Common myeloid progenitor, CD34-positive (primary cell): Measurements from ENCODE around the gene KAT7.
"Not testable (repeated sequence)": the region's sequence is repeated elsewhere in the genome, so short reads cannot be mapped to it uniquely, and the experiment has no call there.

ENCODE experiments used
- CTCF ChIA-PET: fragments of 350-600 bp; sonication (Branson Sonifier 250); formaldehyde crosslinking; loops from one replicate; lab custom pipeline; 2021; ENCODE audit warnings: antibody characterized with exemption; lab: Charles Lee
- POLR2A ChIA-PET: fragments of 350-600 bp; sonication (Branson Sonifier 250); formaldehyde crosslinking; loops from one replicate; lab custom pipeline; 2021; ENCODE audit warnings: antibody characterized with exemption; lab: Charles Lee
- DNase-seq, 3 donors: peaks; one replicate each; pipeline versions ENCODE4 v3.0.0 to v3.0.0-alpha.2; 2013
- H3K27ac ChIP-seq, 2 experiments: 1 replicate in 1 of 2; 2 replicates in 1 of 2; pipeline ENCODE4 v1.7.0; 2013; ENCODE audit warnings: inconsistent platforms in 2 of 2, low read length in 2 of 2, mild to moderate bottlenecking in 2 of 2, low read depth in 1 of 2, moderate library complexity in 1 of 2; ENCODE audit not compliant: severe bottlenecking in 2 of 2, insufficient read depth in 1 of 2, poor library complexity in 1 of 2
- H3K27me3 ChIP-seq, 5 experiments: replicated peaks in 2 of 5; 1 replicate in 3 of 5; 2 replicates in 2 of 5; pipeline versions ENCODE4 v1.6.1 to v1.7.0; 2013; ENCODE audit warnings: low read length in 4 of 5, mild to moderate bottlenecking in 2 of 5, moderate library complexity in 2 of 5, inconsistent platforms in 1 of 5; ENCODE audit not compliant: insufficient read depth in 5 of 5, control insufficient read depth in 4 of 5
- H3K36me3 ChIP-seq, 4 experiments: 1 replicate in 2 of 4; 2 replicates in 2 of 4; pipeline versions ENCODE4 v1.6.1 to v1.7.0; 2013; ENCODE audit warnings: low read length in 3 of 4, control low read depth in 1 of 4, mild to moderate bottlenecking in 1 of 4; ENCODE audit not compliant: control insufficient read depth in 4 of 4, insufficient read depth in 4 of 4
- H3K4me1 ChIP-seq, 4 experiments: 1 replicate in 3 of 4; 2 replicates in 1 of 4; pipeline versions ENCODE4 v1.6.1 to v1.7.1; 2013; ENCODE audit warnings: low read length in 3 of 4, mild to moderate bottlenecking in 3 of 4, control low read depth in 1 of 4, inconsistent platforms in 1 of 4, moderate library complexity in 1 of 4; ENCODE audit not compliant: control insufficient read depth in 4 of 4, insufficient read depth in 4 of 4; ENCODE audit errors: control extremely low read depth in 1 of 4
- H3K4me3 ChIP-seq, 7 experiments: 1 replicate in 4 of 7; 2 replicates in 3 of 7; pipeline versions ENCODE4 v1.5.1 to v1.7.0; 2013; ENCODE audit warnings: mild to moderate bottlenecking in 7 of 7, low read length in 6 of 7, moderate library complexity in 6 of 7, inconsistent platforms in 2 of 7, low read depth in 2 of 7, control low read depth in 1 of 7; ENCODE audit not compliant: insufficient read depth in 4 of 7, control insufficient read depth in 1 of 7; ENCODE audit errors: extremely low read depth in 1 of 7
- H3K9me3 ChIP-seq, 5 experiments: 1 replicate in 4 of 5; 2 replicates in 1 of 5; pipeline versions ENCODE4 v1.6.1 to v1.7.1; 2013; ENCODE audit warnings: low read length in 4 of 5, mild to moderate bottlenecking in 2 of 5, inconsistent platforms in 1 of 5, low read depth in 1 of 5, moderate library complexity in 1 of 5; ENCODE audit not compliant: control insufficient read depth in 4 of 5, insufficient read depth in 2 of 5; ENCODE audit errors: control extremely low read depth in 1 of 5
- WGBS: methylation state at CpG from one replicate; pipeline ENCODE4 v1.1.5; 2013; ENCODE audit not compliant: insufficient coverage; 5-methylcytosine and 5-hydroxymethylcytosine counted together

KAT7 gene

DNA sequence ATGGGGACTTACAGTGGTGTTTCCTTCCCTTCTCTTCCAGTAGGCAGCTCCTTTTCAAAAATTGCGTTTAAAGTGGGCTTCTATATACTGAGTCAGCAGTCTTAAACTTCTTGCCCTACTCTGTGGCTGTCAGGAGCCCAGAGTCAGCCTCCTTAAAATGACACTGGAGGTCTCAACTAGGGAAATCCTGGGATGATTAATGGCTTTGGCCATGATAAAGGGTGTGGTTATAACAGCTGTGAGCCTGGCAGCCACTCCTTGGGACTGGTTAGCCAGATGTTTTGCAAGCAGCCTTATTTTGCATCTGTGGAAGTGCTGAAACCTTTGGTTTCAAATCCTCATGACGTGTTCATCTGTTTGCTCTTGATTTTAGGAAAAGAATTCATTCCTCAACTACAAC, 34.3 kb downstream of the KAT7 start:
- H3K36me3 ChIP-seq, result peaks cover 41 to 90% (median 64%) of the 10 kb centered on the region in 4 experiments
- WGBS, result 100% methylated on average over 1 of the region's 2 CpGs

DNA sequence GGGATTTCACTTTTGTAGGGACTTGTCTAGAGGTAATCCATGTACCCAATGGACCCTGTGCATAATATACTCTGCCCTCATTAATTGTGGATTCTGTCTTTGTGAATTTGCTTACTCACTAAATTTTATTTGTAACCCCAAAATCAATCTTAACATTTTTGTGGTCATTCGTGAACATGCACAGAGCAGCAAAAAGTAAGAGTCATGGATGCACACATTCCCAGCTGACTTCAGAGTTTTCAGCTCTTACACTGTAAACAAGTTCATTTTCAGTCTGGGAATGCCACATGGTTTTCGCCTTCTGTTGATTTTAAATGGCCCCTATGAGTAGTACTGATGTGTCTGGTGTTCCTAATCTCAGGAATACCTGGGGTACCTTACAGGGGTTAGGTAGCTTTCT, 35.1 kb downstream of the KAT7 start:
- Histone ChIP-seq H3K27ac (no peak overlapping the region), H3K27me3 (no peaks in the 10 kb centered on the region), H3K9me3 (no peaks in the 10 kb centered on the region), H3K4me3 (no peak overlapping the region), H3K4me1 (peaks cover 0 to 11% (median 2%) of the 10 kb centered on the region in 4 experiments), H3K36me3 (peaks cover 36 to 86% (median 61%) of the 10 kb centered on the region in 4 experiments)
- POLR2A ChIA-PET, result no interaction called here
- no peak for DNase-seq
- CTCF ChIA-PET, result interaction anchor here (1.1 kb wide), 1 partner anchor 26 kb away, joined by 3 read pairs; no protein-coding TSS in a partner anchor
- 100% methylated on average over 2 of the region's 2 CpGs for WGBS

More for the DNA sequence above, 34.3 kb downstream of the KAT7 start:
- DNase-seq, result no peak
- POLR2A ChIA-PET, result no interaction called here
- Histone ChIP-seq H3K9me3 (no peaks in the 10 kb centered on the region), H3K27ac (no peak overlapping the region), H3K4me3 (no peak overlapping the region), H3K4me1 (peaks cover 0 to 7% (median 0%) of the 10 kb centered on the region in 4 experiments), H3K27me3 (no peaks in the 10 kb centered on the region)
- CTCF ChIA-PET, result interaction anchor here (1.1 kb wide), 1 partner anchor 27 kb away, joined by 3 read pairs; no protein-coding TSS in a partner anchor

DNA sequence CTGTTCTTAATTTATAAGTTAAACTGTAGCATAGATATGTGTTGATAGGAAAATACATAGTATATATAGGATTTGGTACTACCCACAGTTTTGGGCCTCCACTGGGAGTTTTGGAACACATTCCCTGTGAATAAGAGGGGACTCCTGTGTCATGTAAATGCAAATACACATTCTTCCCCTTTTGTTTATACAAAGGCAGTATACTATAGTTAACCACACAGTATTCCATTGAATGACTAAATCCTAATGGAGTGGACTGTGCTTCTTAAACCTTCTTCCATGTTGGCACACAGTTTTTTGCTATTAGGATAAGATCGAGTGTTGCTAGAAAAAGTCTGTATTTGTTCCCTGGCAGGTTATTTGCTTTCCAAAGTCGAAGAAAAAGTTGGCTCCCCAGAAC, 37.2 kb downstream of the KAT7 start:
- Histone ChIP-seq H3K4me3 (no peak overlapping the region), H3K36me3 (peaks cover 36 to 88% (median 61%) of the 10 kb centered on the region in 4 experiments), H3K27ac (no peak overlapping the region), H3K27me3 (no peaks in the 10 kb centered on the region), H3K9me3 (no peaks in the 10 kb centered on the region), H3K4me1 (peaks cover 0 to 11% (median 2%) of the 10 kb centered on the region in 4 experiments)
- ChIA-PET CTCF (no interaction called here), POLR2A (no interaction called here)
- no peak for DNase-seq
- WGBS, result 100% methylated on average over 2 of the region's 2 CpGs

DNA sequence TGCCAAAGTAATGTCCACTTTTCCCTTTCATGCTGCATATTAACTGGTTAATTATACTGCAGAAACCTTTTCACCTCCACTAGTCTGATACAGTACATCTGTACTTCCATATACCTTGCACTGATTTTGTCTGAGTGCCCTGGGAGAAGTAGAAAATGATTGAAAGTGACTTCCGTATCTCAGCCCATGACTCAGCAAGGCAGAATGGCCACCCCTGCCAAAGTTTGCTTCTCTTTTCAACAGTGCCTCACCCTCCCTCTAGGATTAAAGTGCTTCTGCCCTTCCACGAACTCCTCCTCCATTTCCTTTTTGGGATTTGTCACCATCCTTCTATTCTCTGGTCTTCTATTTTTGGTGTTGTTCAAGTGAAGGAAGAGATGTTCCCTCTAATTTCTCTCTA, 39.8 kb downstream of the KAT7 start:
- peak in 2 of 3 donors; percentile 56 to 63 for DNase-seq
- peaks cover 28 to 72% (median 48%) of the 10 kb centered on the region in 4 experiments for H3K36me3 ChIP-seq
- H3K27ac ChIP-seq, POLR2A ChIA-PET, CTCF ChIA-PET, H3K4me3 ChIP-seq, H3K27me3 ChIP-seq, H3K9me3 ChIP-seq: not testable (repeated sequence)
- peaks cover 4 to 26% (median 19%) of the 10 kb centered on the region in 4 experiments for H3K4me1 ChIP-seq
- WGBS, result no CpG with 5 or more reads among the region's 2 CpGs

DNA sequence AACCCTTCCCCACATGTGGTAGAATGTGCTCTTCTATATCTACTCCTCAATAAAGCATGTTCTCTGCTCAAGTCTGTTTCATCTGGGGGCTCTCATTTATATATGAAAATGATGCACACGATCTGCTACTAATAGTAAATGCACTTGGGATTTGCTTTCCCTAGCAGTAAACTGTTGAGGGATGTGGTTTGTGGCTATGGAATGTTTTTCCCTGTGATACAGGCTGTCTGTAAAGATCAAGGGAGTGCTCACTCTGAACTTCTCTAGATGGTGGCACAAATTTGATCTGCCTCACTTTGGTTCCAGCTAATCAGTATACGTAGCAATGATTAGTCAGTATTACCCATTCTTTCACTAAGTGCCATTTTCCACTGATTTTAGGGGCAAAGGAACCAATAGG, 40.5 kb downstream of the KAT7 start:
- WGBS, result no CpG with 5 or more reads among the region's 2 CpGs
- Histone ChIP-seq H3K27ac (no peak overlapping the region), H3K4me3 (no peak overlapping the region), H3K36me3 (peaks cover 27 to 72% (median 46%) of the 10 kb centered on the region in 4 experiments), H3K27me3 (no peaks in the 10 kb centered on the region), H3K4me1 (peaks cover 8 to 33% (median 25%) of the 10 kb centered on the region in 4 experiments), H3K9me3 (no peaks in the 10 kb centered on the region)
- ChIA-PET CTCF (interaction anchor here (1.4 to 1.8 kb wide), 2 partner anchors 80 to 120 kb away, joined by 4 to 7 read pairs; no protein-coding TSS in a partner anchor), POLR2A (no interaction called here)
- no peak for DNase-seq

DNA sequence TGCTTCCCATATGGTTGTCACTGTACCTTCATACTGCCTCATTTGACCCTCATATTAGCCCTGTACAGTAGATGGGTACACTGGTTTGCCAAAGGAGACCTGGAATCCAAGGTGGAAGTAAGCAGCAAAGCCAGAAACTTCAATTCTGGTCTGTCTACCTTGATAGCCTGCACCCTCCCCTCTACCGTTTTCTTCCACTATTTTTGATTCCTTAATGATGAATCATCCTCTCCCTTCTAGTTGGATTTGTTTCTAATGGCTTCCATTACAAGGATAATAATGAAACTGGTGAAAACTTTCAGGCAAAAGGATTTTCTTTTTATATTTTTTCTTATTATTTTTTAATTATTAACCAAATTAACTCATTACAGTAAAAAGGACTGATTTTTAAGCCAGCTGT, 42.1 kb downstream of the KAT7 start:
- no CpG with 5 or more reads among the region's 1 CpG for WGBS
- Histone ChIP-seq H3K27me3 (no peaks in the 10 kb centered on the region), H3K9me3 (no peaks in the 10 kb centered on the region), H3K4me3 (no peak overlapping the region), H3K4me1 (peaks cover 8 to 43% (median 30%) of the 10 kb centered on the region in 4 experiments), H3K27ac (no peak overlapping the region), H3K36me3 (peaks cover 19 to 69% (median 33%) of the 10 kb centered on the region in 4 experiments)
- ChIA-PET CTCF (interaction anchor here (1.1 to 4.3 kb wide), 6 partner anchors 18 to 168 kb away, joined by 3 to 20 read pairs (median 4); partner anchors contain the start of gene TAC4), POLR2A (interaction anchor here (0.6 kb wide), 1 partner anchor 987 kb away, joined by 3 read pairs; no protein-coding TSS in a partner anchor)
- no peak for DNase-seq
